ENCODE results near the gene RTN1. TPM values are rescaled to one million over a fixed set of nuclear protein-coding genes. Genes with fewer than 3 reads are reported as not detected.

Gene RTN1
- total RNA-seq, 1 experiment from 2014 or later, result 0.05 TPM

DNA sequence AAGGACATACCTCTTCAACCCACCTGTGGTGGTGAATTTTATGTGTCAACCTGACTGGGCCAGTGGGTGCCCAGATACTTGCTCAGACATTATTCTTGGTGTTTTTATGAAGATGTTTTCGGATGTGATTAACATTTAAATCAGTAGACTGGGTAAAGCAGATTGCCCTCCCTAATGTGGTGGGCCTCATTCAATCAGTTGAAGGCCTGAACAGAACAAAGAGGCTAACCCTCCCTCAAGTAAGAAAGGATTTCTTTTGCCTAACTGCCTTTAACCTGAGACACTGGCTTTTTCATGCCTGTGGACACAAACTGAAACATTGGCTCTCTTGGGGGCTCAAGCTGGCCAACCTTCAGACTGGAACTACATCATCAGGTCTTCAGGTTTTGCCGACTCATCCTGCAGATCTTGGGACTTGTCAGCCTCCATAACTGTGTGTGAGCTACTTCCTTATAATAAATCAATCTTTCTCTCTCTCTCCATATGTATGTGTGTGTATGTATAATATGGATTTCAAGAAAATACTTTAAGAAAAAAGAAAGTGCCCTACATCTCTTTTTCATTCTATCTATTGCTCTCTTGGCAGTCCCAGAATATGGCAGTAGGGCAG lies 39.4 kb downstream of the RTN1 start:
- DNase-seq (ENCODE audit: low read depth, low spot score) (no peak), ATAC-seq (no peak)
- TF ChIP-seq TCF7L2 (IDR thresholded peaks at IDR 0.05; ENCODE audit: low read depth, low read length) (no peak), SIN3A (IDR thresholded peaks at IDR 0.05; ENCODE audit: borderline replicate concordance, insufficient read depth, low read depth, low read length) (no peak), REST (IDR thresholded peaks at IDR 0.05; ENCODE audit: insufficient read depth in 1 of 2, low read depth in 2 of 2, low read length in 1 of 2) (no peak), POLR2AphosphoS5 (IDR thresholded peaks at IDR 0.05; ENCODE audit: low read depth, low read length) (no peak), CTCF (IDR thresholded peaks at IDR 0.05) (no peak)
- intact Hi-C loops (cut with micrococcal nuclease; ENCODE audit: unreplicated experiment), result no loop called here
- ChIA-PET POLR2A (no interaction called here), CTCF (no interaction called here)
- BruUV-seq (replicated peaks), result no TSS peak
- H3K36me3 ChIP-seq (ENCODE audit: control insufficient read depth, insufficient read depth, low read length), result no peaks in the 10 kb centered on the region
- no peak overlapping the region for H3K4me3 ChIP-seq (ENCODE audit: low read depth in 2 of 2, low read length in 2 of 2)
- H3K27me3 ChIP-seq (ENCODE audit: control insufficient read depth, insufficient read depth, low read length), result no peaks in the 10 kb centered on the region
- H3K4me1 ChIP-seq (ENCODE audit: control insufficient read depth, insufficient read depth, low read length), result no peaks in the 10 kb centered on the region
- in situ Hi-C loops (cut with HindIII; ENCODE audit: low pct_unique_long_range_greater_than_20kb, low sequenced_read_pairs), result no loop called here
- no peaks in the 10 kb centered on the region for H3K9me3 ChIP-seq (ENCODE audit: control insufficient read depth, insufficient read depth, low read depth, low read length)
- no peak overlapping the region for H3K27ac ChIP-seq (ENCODE audit: low read length)

- Histone ChIP-seq H3K9me3 (ENCODE audit: control insufficient read depth, insufficient read depth, low read depth, low read length) (no peaks in the 10 kb centered on the region), H3K27ac (ENCODE audit: low read length) (no peak overlapping the region), H3K36me3 (ENCODE audit: control insufficient read depth, insufficient read depth, low read length) (no peaks in the 10 kb centered on the region), H3K4me1 (ENCODE audit: control insufficient read depth, insufficient read depth, low read length) (no peaks in the 10 kb centered on the region), H3K4me3 (ENCODE audit: low read depth in 2 of 2, low read length in 2 of 2) (no peak overlapping the region), H3K27me3 (ENCODE audit: control insufficient read depth, insufficient read depth, low read length) (no peaks in the 10 kb centered on the region)
- no TSS peak for BruUV-seq (replicated peaks)
- intact Hi-C loops (cut with micrococcal nuclease; ENCODE audit: unreplicated experiment) (no loop called here), in situ Hi-C loops (cut with HindIII; ENCODE audit: low pct_unique_long_range_greater_than_20kb, low sequenced_read_pairs) (no loop called here)
- CTCF ChIA-PET, result no interaction called here
- POLR2A ChIA-PET, result no interaction called here
- ATAC-seq, result no peak
- no peak for DNase-seq (ENCODE audit: low read depth, low spot score)
- TF ChIP-seq TCF7L2 (IDR thresholded peaks at IDR 0.05; ENCODE audit: low read depth, low read length), result no peak
- no peak for TF ChIP-seq POLR2AphosphoS5 (IDR thresholded peaks at IDR 0.05; ENCODE audit: low read depth, low read length)
- no peak for TF ChIP-seq REST (IDR thresholded peaks at IDR 0.05; ENCODE audit: insufficient read depth in 1 of 2, low read depth in 2 of 2, low read length in 1 of 2)
Observed at GRCh38 chr14:59830338-59830734, 40.2 kb downstream of the RTN1 start.

All from Panc1 (cell line).